ENCODE data around the gene CALU.

The CALU gene

GRCh38 chr7:128814499-128814898, 75.3 kb downstream of the CALU start:
- no peak for DNase-seq

GRCh38 chr7:128815289-128815942, 76.3 kb downstream of the CALU start:
- no peak for DNase-seq

- no peak for DNase-seq
Measured at GRCh38 chr7:128818694-128819093, 79.5 kb downstream of the CALU start.

Measured in NCI-H526 treated with DMSO at 0.1 percent for 48 hours (cell line).